Prostate gland (tissue), 2 donors: ENCODE measurements around the gene DLG2. TPM values are rescaled to one million over a fixed set of nuclear protein-coding genes. Genes with fewer than 3 reads are reported as not detected.

ENCODE experiments used
- DNase-seq: peaks from one replicate; pipeline ENCODE4 v3.0.0-alpha.2; 2019; ENCODE audit warnings: low spot score
- H3K27ac ChIP-seq, 2 donors: fragments of 200-600 bp; sonication (generic); 2 replicates each; pipeline ENCODE4 v1.5.1; 2017 to 2019
- H3K27me3 ChIP-seq: fragments of 200-600 bp; sonication (generic); replicated peaks from 2 replicates; pipeline ENCODE4 v1.5.1; 2019; ENCODE audit not compliant: insufficient read depth
- H3K36me3 ChIP-seq, 2 donors: fragments of 200-600 bp; sonication (generic); 1 replicate in 1 of 2; 2 replicates in 1 of 2; pipeline versions ENCODE4 v1.5.1 to v1.8.1; 2017 to 2019
- H3K4me1 ChIP-seq: fragments of 200-600 bp; sonication (generic); replicated peaks from 2 replicates; pipeline ENCODE4 v1.5.1; 2019
- H3K4me3 ChIP-seq, 2 donors: fragments of 200-600 bp; sonication (generic); 2 replicates each; pipeline ENCODE4 v1.5.1; 2017 to 2019
- H3K9me3 ChIP-seq: fragments of 200-600 bp; sonication (generic); 2 replicates; pipeline ENCODE4 v1.5.1; 2017
- POLR2A ChIP-seq: fragments of 450-650 bp; IDR thresholded peaks from one replicate; pipeline ENCODE4 v1.6.1; 2016; ENCODE audit warnings: antibody characterized with exemption, mild to moderate bottlenecking
- POLR2AphosphoS5 ChIP-seq: sonication (generic); formaldehyde crosslinking; IDR thresholded peaks from one replicate; pipeline ENCODE4 v1.6.1; 2017; ENCODE audit warnings: antibody characterized with exemption
- WGBS: methylation state at CpG from one replicate; pipeline ENCODE4 v1.1.5; 2018; 5-methylcytosine and 5-hydroxymethylcytosine counted together
- intact Hi-C: fragments of 100-400 bp; cut with DNase I; formaldehyde crosslinking; loops from one replicate; pipeline ENCODE4 v1.14.2; 2022
- total RNA-seq, 2 donors: library from RNA; depleted of rRNA; stranded (reverse); fragments of >200 nt; gene quantifications; one replicate each; pipeline ENCODE4 v1.1.0, GENCODE V29; 2016
- TF ChIP-seq, protein P1 (sequence below), 4 experiments: fragments of 200-600 bp in 2 of 4; fragments of 450-650 bp in 2 of 4; sonication (generic) in 2 of 4; IDR thresholded peaks; 1 replicate in 3 of 4; 2 replicates in 1 of 4; pipeline ENCODE4 v1.5.1; 2016 to 2019; ENCODE audit warnings: antibody characterized with exemption in 4 of 4, mild to moderate bottlenecking in 2 of 4, moderate library complexity in 2 of 4

DLG2 gene
- total RNA-seq, 2 donors from 2014 or later = 9.8 to 16.2 TPM

- intact Hi-C loops = no loop called here
- Histone ChIP-seq H3K27me3 (no peaks in the 10 kb centered on the region), H3K4me3 (no peak overlapping the region), H3K36me3 (no peaks in the 10 kb centered on the region), H3K9me3 (no peaks in the 10 kb centered on the region), H3K27ac (no peak overlapping the region), H3K4me1 (no peaks in the 10 kb centered on the region)
- TF ChIP-seq POLR2AphosphoS5 (no peak), POLR2A (no peak)
- TF ChIP-seq, protein P1, sequence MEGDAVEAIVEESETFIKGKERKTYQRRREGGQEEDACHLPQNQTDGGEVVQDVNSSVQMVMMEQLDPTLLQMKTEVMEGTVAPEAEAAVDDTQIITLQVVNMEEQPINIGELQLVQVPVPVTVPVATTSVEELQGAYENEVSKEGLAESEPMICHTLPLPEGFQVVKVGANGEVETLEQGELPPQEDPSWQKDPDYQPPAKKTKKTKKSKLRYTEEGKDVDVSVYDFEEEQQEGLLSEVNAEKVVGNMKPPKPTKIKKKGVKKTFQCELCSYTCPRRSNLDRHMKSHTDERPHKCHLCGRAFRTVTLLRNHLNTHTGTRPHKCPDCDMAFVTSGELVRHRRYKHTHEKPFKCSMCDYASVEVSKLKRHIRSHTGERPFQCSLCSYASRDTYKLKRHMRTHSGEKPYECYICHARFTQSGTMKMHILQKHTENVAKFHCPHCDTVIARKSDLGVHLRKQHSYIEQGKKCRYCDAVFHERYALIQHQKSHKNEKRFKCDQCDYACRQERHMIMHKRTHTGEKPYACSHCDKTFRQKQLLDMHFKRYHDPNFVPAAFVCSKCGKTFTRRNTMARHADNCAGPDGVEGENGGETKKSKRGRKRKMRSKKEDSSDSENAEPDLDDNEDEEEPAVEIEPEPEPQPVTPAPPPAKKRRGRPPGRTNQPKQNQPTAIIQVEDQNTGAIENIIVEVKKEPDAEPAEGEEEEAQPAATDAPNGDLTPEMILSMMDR (IDR thresholded peaks at IDR 0.05) = no peak
- no peak for DNase-seq
- 36% methylated on average over 1 of the region's 1 CpG for WGBS
Measured at GRCh38 chr11:84471501-84471900, 1155.6 kb downstream of the DLG2 start.

- Histone ChIP-seq H3K36me3 (no peaks in the 10 kb centered on the region), H3K4me3 (no peak overlapping the region), H3K9me3 (no peaks in the 10 kb centered on the region), H3K4me1 (no peaks in the 10 kb centered on the region), H3K27me3 (no peaks in the 10 kb centered on the region), H3K27ac (no peak overlapping the region)
- intact Hi-C loops = no loop called here
- TF ChIP-seq, protein P1 (IDR thresholded peaks at IDR 0.05) = no peak
- TF ChIP-seq POLR2A (no peak), POLR2AphosphoS5 (no peak)
- DNase-seq = no peak
Measured at GRCh38 chr11:84468235-84468634, 1158.9 kb downstream of the DLG2 start.

DNA sequence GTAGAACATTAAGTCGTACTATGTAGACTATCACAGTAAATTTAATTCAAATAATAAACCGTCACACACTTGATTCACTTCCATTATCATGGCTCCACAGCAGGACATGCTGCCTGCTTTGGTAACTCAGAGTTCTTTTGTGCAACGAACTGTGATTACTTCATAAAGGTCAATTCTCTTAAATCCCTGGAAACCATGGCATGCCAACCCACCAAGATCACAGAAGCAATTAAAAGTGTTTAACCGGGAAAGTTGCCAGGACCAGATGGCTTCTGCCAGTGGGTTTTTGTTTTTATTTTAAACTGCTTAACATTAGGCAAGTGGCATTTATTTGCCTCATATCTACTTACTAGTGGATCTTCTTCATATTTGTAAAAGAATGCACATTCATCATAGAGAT, 1162.1 kb downstream of the DLG2 start:
- Histone ChIP-seq H3K27ac (no peak overlapping the region), H3K4me1 (no peaks in the 10 kb centered on the region), H3K9me3 (no peaks in the 10 kb centered on the region), H3K4me3 (no peak overlapping the region), H3K27me3 (no peaks in the 10 kb centered on the region), H3K36me3 (no peaks in the 10 kb centered on the region)
- intact Hi-C loops = no loop called here
- DNase-seq = no peak
- WGBS = 19% methylated on average over 4 of the region's 4 CpGs
- TF ChIP-seq, protein P1 (IDR thresholded peaks at IDR 0.05) = no peak
- TF ChIP-seq POLR2AphosphoS5 (no peak), POLR2A (no peak)

DNA sequence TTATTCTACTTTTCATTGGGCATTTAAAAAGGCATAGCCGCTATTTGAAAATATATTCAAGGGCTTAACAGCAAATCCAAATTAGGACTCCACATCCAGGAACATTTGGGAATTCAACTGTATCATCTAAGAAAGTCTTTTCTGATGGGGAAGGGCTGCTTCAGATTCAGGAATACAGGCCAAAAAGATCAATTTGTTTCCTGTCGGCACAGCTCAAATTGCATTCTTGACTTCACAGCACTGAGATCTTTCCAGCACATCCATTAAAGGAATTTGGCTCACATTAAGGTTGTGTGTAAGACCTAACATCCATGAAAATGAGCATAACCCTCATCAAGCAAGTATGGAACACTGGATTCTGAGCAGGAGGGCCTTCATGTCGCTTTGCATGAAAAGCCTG, 1171.5 kb downstream of the DLG2 start:
- intact Hi-C loops = no loop called here
- no peaks in the 10 kb centered on the region for H3K9me3 ChIP-seq
- WGBS = 59% methylated on average over 3 of the region's 3 CpGs
- no peaks in the 10 kb centered on the region for H3K27me3 ChIP-seq
- TF ChIP-seq POLR2A (no peak), POLR2AphosphoS5 (no peak)
- TF ChIP-seq, protein P1 (IDR thresholded peaks at IDR 0.05) = no peak
- no peak overlapping the region for H3K27ac ChIP-seq
- DNase-seq = no peak
- no peaks in the 10 kb centered on the region for H3K36me3 ChIP-seq
- no peak overlapping the region for H3K4me3 ChIP-seq
- no peaks in the 10 kb centered on the region for H3K4me1 ChIP-seq

- Histone ChIP-seq H3K4me3 (no peak overlapping the region), H3K9me3 (no peaks in the 10 kb centered on the region), H3K27me3 (no peaks in the 10 kb centered on the region), H3K36me3 (no peaks in the 10 kb centered on the region), H3K27ac (no peak overlapping the region), H3K4me1 (no peaks in the 10 kb centered on the region)
- TF ChIP-seq POLR2A (no peak), POLR2AphosphoS5 (no peak)
- TF ChIP-seq, protein P1 (IDR thresholded peaks at IDR 0.05) = no peak
- no peak for DNase-seq
- intact Hi-C loops = no loop called here
Measured at GRCh38 chr11:84452211-84452610, 1174.9 kb downstream of the DLG2 start.
